Fibroblast of mammary gland (primary cell): Measurements from ENCODE around the gene ADAM29.
"Not testable (repeated sequence)": the region's sequence is repeated elsewhere in the genome, so short reads cannot be mapped to it uniquely, and the experiment has no call there.

Source experiments
- DNase-seq: peaks from one replicate; pipeline ENCODE4 v3.0.0-alpha.2; 2010; ENCODE audit warnings: low read depth
- H3K4me3 ChIP-seq: 2 replicates; pipeline ENCODE4 v1.5.1; 2011; ENCODE audit warnings: low read depth, mild to moderate bottlenecking, low read length, moderate library complexity; ENCODE audit not compliant: control insufficient read depth
- TF ChIP-seq, protein P1 (sequence below): conservative IDR thresholded peaks from 2 replicates; pipeline ENCODE4 v1.5.1; 2011; ENCODE audit warnings: low read depth, low read length, inconsistent platforms; ENCODE audit not compliant: control insufficient read depth, insufficient read depth

Gene ADAM29

DNA sequence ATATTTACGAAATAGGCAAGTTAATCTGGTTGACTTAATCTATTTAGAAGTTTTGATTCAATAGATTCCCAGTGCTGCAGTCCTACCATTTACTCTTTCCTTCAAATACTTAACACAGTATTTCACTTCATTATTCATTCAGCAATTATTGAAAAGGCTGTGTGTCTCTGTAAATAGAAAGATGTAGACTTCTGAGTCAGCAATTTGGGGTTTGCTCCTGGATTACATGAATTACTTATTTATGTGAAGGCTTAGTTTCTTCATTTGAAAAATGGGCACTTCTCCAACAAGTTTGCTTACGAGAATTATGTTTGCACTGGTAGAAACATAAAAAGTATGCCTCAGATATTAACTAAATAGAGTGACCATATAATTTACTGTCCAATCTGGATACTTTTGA, 17.4 kb downstream of the ADAM29 start:
- TF ChIP-seq, protein P1, sequence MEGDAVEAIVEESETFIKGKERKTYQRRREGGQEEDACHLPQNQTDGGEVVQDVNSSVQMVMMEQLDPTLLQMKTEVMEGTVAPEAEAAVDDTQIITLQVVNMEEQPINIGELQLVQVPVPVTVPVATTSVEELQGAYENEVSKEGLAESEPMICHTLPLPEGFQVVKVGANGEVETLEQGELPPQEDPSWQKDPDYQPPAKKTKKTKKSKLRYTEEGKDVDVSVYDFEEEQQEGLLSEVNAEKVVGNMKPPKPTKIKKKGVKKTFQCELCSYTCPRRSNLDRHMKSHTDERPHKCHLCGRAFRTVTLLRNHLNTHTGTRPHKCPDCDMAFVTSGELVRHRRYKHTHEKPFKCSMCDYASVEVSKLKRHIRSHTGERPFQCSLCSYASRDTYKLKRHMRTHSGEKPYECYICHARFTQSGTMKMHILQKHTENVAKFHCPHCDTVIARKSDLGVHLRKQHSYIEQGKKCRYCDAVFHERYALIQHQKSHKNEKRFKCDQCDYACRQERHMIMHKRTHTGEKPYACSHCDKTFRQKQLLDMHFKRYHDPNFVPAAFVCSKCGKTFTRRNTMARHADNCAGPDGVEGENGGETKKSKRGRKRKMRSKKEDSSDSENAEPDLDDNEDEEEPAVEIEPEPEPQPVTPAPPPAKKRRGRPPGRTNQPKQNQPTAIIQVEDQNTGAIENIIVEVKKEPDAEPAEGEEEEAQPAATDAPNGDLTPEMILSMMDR = no peak
- no peak for DNase-seq
- no peak overlapping the region for H3K4me3 ChIP-seq

DNA sequence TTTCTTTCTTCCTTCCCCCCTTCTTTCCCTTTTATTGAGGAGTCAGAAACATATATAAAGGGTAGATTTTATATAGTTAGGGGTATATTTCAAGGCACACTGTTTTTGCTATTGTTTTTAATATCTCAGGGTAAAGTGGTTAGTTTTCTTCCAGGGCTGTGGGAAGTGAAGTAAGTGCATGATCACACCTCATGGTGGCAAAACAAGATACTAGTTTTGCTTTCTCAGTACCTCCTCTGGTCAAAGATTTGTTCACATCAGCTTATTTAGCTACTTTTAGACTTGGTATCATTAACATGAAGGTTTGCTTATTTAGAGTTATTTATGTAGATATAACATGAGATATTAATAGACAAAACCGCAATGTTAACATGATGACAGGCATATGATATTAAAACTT, 21.8 kb downstream of the ADAM29 start:
- TF ChIP-seq, protein P1 = no peak
- DNase-seq = no peak
- no peak overlapping the region for H3K4me3 ChIP-seq

DNA sequence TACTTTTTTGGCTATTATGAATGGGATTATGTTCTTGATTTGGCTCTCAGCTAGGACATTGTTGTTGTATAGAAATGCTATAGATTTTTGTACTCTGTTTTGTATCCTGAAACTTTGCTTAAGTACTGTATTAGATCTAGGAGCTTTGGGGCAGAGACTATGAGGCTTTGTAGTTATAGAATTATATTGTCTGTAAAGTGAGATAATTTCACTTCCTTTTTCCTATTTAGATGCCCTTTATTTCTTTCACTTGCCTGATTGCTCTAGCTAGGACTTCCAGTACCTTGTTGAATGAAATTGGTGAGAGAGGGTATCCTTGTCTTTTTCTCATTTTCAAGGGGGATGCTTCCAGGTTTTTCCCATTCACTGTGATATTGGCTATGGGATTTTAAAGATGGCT, 28.1 kb downstream of the ADAM29 start:
- no peak overlapping the region for H3K4me3 ChIP-seq

DNA sequence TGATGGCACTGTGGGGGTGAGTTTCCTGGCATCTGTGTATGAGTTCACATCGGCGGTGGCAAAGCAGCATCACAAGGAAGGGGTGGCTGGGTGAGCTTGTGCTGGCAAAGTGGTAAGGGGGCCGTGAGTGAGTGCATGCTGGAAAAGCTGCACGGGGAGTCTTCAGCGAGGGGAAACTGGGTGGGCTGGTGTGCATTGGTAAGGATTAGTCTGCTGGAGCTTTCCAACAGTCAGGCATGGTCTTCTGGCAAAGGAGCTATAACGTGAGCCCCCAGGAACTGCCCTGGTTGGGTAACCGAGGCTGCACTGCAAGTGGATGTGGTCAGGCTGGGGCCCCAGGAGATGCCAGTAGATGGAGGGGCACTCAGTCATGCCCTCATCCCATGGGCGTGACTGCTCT, 30.7 kb downstream of the ADAM29 start:
- H3K4me3 ChIP-seq = no peak overlapping the region
- TF ChIP-seq, protein P1 = no peak
- DNase-seq = no peak

More for the DNA sequence above, 28.1 kb downstream of the ADAM29 start:
- DNase-seq = no peak
- TF ChIP-seq, protein P1 = no peak

DNA sequence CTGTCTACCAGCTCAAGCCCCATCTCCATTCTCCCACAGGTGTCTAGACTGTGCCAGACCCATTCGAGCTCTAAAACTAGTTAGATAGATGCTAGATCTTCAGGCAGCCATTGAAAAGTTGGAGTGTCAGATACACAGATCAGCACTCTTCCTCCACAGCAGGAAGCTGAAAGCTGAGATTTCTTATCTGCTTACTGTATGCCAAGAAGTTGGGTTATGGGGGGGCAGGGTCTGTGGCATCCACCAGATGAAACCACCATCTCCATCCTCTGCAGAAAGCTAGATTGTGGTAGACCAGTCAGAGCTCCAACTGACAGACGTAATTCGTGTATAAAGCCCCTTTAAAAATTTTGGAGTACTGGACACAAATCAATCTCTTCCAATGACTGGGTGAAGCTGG, 54.8 kb downstream of the ADAM29 start:
- TF ChIP-seq, protein P1 = no peak
- no peak overlapping the region for H3K4me3 ChIP-seq
- DNase-seq = no peak

DNA sequence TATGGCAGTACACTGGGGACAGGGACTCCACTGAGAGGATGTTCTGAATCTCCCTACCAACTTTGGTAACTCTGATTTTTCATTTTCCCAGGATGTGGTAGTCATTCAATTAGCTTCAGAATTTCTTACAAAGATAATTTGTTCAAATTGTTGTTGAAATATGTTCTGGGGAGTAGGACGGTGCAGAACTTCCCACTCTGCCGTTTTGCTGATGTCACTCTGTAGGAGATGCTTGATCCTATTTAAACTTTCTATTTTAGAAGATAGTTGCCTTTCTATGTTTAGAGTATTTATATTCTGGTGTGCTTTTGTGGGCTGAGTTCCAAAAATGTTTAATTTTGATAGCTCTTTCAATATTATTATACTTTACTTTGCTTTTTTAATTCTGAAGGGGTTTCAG, 55.2 kb downstream of the ADAM29 start:
- no peak overlapping the region for H3K4me3 ChIP-seq
- TF ChIP-seq, protein P1 = no peak
- DNase-seq = no peak

DNA sequence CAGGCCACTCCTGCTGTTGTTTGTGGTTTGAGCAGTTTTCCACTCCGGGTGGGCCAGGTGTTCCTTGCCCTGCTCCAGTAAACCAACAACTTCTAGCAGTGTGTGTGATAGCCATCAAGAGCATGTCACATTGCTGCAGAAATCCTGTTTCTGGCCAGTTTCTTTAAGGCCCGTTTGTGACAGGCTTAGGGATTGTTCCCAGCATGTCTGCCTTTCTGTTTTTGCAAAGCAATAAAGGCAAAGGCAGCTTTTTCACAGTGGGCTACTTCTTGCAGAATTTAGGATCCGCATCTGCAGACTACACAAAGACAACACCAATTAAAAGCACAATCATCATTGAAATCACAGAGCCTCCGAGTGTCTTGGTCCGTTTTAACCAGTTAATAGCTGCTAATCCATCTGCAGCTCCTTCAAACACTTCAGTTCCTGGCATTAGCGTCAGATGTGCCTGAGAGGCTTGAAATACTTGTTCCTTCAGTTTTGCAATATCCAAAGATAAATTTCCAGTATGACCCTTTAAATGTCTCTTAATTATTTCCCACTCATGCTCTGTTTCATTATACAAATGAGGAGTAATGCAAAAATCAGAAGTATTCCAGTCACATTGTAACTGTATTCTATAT, 65.1 kb downstream of the ADAM29 start:
- no peak for DNase-seq
- TF ChIP-seq, protein P1 = no peak
- no peak overlapping the region for H3K4me3 ChIP-seq

DNA sequence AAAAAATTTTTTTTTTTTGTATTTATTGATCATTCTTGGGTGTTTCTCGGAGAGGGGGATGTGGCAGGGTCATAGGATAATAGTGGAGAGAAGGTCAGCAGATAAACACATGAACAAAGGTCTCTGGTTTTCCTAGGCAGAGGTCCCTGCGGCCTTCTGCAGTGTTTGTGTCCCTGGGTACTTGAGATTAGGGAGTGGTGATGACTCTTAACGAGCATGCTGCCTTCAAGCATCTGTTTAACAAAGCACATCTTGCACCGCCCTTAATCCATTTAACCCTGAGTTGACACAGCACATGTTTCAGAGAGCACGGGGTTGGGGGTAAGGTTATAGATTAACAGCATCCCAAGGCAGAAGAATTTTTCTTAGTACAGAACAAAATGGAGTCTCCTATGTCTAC, 65.7 kb downstream of the ADAM29 start:
- DNase-seq, H3K4me3 ChIP-seq: not testable (repeated sequence)
